22Rv1 (cell line): Measurements from ENCODE around the gene CASP2.

ENCODE experiments used
- CTCF ChIP-seq: fragments of 450-650 bp; IDR thresholded peaks from 2 replicates; pipeline ENCODE4 v1.5.1; 2017; ENCODE audit warnings: mild to moderate bottlenecking
- ZFX ChIP-seq: fragments of 450-650 bp; IDR thresholded peaks from 2 replicates; pipeline ENCODE4 v1.6.1; 2017; ENCODE audit warnings: antibody characterized with exemption, borderline replicate concordance

GRCh38 chr7:143321242-143321641 is 33.1 kb downstream of the CASP2 start:
- TF ChIP-seq CTCF (no peak), ZFX (no peak)
